Ishikawa (cell line): Measurements from ENCODE around the gene TMEM92.

Experiments used
- CEBPB ChIP-seq: IDR thresholded peaks from 2 replicates; pipeline ENCODE4 v1.6.1; 2012
- CREB1 ChIP-seq: IDR thresholded peaks from 2 replicates; pipeline ENCODE4 v1.6.1; 2012; ENCODE audit warnings: low read depth
- EGR1 ChIP-seq: IDR thresholded peaks from 2 replicates; pipeline ENCODE4 v1.6.1; 2012
- EP300 ChIP-seq: IDR thresholded peaks from 2 replicates; pipeline ENCODE4 v1.6.1; 2012; ENCODE audit warnings: borderline replicate concordance
- FOXM1 ChIP-seq: IDR thresholded peaks from 2 replicates; pipeline ENCODE4 v1.6.1; 2012; ENCODE audit warnings: low read depth, borderline replicate concordance
- NFIC ChIP-seq: IDR thresholded peaks from 2 replicates; pipeline ENCODE4 v1.6.1; 2012
- RAD21 ChIP-seq: IDR thresholded peaks from 2 replicates; pipeline ENCODE4 v1.6.1; 2012; ENCODE audit warnings: low read depth
- TAF1 ChIP-seq: IDR thresholded peaks from 2 replicates; pipeline ENCODE4 v1.6.1; 2012; ENCODE audit warnings: low read depth, mild to moderate bottlenecking
- TCF12 ChIP-seq: IDR thresholded peaks from 2 replicates; pipeline ENCODE4 v1.6.1; 2012; ENCODE audit warnings: low read depth
- TEAD4 ChIP-seq: IDR thresholded peaks from 2 replicates; pipeline ENCODE4 v1.6.1; 2012
- YY1 ChIP-seq: IDR thresholded peaks from 2 replicates; pipeline ENCODE4 v1.6.1; 2012; ENCODE audit warnings: low read depth
- ZBTB7A ChIP-seq: IDR thresholded peaks from 2 replicates; pipeline ENCODE4 v1.6.1; 2012; ENCODE audit warnings: low read depth
- TF ChIP-seq, protein P1 (sequence below): IDR thresholded peaks from 2 replicates; pipeline ENCODE4 v1.6.1; 2012; ENCODE audit warnings: low read depth, mild to moderate bottlenecking
- TF ChIP-seq, protein P2 (sequence below): IDR thresholded peaks from 2 replicates; pipeline ENCODE4 v1.6.1; 2012
- TF ChIP-seq, protein P3 (sequence below): IDR thresholded peaks from 2 replicates; pipeline ENCODE4 v1.6.1; 2012

Gene TMEM92

DNA sequence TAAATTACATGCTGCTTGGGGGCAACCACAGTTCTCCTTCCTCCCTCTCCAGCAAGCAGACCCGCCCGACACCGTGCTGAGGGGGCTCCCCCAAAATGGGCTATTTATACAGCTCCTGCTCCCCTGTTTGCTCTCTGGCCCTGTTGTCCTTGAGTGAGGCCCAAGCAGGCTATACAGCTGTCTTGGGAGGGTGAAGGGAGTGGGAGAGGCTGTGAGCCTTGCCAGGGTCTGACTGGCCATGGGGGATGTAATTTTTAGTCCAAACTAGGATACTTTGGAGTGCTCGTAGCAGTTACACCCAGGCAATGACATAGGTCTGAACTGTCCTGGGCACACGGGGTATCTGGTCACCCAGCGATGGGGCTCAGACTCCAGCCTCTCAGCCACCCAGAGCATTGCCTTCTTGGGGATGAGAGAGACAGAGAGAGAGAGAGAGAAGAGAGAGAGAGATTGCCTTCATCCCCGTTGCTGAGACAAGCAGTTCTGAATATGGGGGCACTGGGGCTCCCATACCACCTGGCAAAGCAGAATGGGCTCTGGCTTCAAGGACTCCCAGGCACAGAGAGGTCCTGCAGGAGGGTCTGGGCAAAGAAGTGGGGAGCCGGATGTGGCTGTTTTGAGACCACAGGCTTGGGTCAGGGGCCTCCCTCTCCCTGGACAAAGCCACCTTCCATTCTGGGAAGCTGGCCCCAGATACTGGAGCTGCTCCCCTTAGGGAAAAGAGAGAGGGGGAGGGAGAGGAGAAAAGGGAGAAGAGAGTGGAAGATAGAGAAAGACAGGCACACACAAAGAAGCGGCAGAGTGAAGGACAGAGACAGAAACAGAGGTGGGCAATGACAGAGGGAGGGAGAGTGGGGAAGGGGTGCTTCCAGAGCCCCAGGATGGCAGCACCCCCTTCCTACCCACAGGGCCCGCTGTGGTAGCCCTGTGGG lies 10.7 kb upstream of the TMEM92 start:
- TF ChIP-seq RAD21 (no peak), YY1 (no peak), TCF12 (no peak), CREB1 (no peak), ZBTB7A (no peak), EGR1 (no peak), EP300 (no peak), TEAD4 (no peak), CEBPB (no peak), FOXM1 (no peak), TAF1 (no peak), NFIC (no peak)
- TF ChIP-seq, protein P1, sequence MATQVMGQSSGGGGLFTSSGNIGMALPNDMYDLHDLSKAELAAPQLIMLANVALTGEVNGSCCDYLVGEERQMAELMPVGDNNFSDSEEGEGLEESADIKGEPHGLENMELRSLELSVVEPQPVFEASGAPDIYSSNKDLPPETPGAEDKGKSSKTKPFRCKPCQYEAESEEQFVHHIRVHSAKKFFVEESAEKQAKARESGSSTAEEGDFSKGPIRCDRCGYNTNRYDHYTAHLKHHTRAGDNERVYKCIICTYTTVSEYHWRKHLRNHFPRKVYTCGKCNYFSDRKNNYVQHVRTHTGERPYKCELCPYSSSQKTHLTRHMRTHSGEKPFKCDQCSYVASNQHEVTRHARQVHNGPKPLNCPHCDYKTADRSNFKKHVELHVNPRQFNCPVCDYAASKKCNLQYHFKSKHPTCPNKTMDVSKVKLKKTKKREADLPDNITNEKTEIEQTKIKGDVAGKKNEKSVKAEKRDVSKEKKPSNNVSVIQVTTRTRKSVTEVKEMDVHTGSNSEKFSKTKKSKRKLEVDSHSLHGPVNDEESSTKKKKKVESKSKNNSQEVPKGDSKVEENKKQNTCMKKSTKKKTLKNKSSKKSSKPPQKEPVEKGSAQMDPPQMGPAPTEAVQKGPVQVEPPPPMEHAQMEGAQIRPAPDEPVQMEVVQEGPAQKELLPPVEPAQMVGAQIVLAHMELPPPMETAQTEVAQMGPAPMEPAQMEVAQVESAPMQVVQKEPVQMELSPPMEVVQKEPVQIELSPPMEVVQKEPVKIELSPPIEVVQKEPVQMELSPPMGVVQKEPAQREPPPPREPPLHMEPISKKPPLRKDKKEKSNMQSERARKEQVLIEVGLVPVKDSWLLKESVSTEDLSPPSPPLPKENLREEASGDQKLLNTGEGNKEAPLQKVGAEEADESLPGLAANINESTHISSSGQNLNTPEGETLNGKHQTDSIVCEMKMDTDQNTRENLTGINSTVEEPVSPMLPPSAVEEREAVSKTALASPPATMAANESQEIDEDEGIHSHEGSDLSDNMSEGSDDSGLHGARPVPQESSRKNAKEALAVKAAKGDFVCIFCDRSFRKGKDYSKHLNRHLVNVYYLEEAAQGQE, result no peak
- TF ChIP-seq, protein P2, sequence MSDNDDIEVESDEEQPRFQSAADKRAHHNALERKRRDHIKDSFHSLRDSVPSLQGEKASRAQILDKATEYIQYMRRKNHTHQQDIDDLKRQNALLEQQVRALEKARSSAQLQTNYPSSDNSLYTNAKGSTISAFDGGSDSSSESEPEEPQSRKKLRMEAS, result no peak
- TF ChIP-seq, protein P3, sequence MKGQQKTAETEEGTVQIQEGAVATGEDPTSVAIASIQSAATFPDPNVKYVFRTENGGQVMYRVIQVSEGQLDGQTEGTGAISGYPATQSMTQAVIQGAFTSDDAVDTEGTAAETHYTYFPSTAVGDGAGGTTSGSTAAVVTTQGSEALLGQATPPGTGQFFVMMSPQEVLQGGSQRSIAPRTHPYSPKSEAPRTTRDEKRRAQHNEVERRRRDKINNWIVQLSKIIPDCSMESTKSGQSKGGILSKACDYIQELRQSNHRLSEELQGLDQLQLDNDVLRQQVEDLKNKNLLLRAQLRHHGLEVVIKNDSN, result no peak

DNA sequence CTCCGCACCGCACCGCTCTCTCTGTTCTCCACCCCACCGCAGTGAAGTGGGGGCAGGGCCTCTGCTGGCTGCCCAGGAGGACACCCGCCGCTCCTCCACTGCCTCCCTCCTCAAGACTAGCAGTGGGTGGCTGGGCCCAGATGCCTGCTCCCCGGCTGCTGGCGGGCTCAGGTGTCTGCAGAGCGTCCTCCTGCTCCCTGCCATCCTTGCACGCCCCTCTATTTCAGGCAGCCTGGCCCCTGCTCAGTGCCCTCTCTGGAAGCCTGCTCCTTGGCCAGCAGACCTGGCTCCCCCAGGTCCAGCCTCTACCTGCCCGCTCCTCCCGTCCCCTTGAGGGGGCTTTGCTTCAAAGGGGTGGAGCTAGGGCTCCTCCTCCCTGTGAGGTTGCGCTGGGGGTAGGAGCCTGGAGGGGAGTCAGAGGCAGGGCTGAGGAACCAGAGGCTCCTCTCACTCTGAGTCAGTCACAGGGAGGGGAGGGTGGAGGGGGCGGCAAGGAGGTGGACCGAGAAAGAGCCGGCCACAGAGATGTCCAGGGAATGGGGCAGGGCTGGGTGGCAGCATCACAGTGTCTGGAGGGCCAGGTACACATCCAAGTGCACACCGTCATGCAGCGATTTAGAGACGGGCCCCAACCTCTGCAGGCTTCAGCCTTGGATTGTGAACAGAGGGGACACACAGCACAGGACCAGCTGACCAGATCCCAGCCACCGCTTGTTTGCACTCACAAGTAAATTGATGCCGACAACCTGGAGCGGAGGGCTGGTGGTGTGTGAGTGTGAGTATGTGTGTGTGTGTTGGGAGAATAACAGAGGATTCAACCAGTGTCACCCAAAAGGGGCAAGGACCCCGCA lies 9.8 kb upstream of the TMEM92 start:
- no peak for TF ChIP-seq EGR1
- no peak for TF ChIP-seq TCF12
- TF ChIP-seq, protein P2, result no peak
- no peak for TF ChIP-seq TEAD4
- TF ChIP-seq CEBPB, result no peak
- TF ChIP-seq, protein P1, result no peak
- TF ChIP-seq YY1, result no peak
- TF ChIP-seq FOXM1, result no peak
- no peak for TF ChIP-seq CREB1
- TF ChIP-seq ZBTB7A, result no peak
- no peak for TF ChIP-seq TAF1
- no peak for TF ChIP-seq NFIC
- TF ChIP-seq, protein P3, result no peak
- no peak for TF ChIP-seq RAD21

DNA sequence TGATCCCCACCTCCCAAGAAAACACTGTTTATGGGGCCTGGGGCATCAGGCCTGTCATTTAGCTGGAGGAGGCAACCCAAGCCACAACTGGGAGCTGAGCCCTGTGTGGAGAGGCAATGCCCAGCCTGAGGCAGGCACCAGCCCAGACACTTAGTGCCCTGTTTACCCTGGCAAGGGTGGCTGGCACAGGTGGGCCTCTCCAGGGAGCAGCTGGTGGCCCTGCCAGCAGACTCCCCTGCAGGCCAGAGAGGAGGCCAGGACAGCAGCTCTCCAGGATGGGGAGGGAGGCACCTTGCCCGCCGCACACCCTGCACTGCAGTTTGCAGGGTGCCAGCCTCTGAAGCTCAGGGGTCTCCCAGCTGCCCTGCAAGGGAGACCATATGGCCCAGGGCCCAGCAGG lies 9.1 kb upstream of the TMEM92 start:
- TF ChIP-seq CEBPB, result no peak
- TF ChIP-seq, protein P3, result no peak
- no peak for TF ChIP-seq TCF12
- TF ChIP-seq TAF1, result no peak
- no peak for TF ChIP-seq EP300
- TF ChIP-seq EGR1, result no peak
- TF ChIP-seq ZBTB7A, result no peak
- TF ChIP-seq TEAD4, result no peak
- TF ChIP-seq, protein P2, result no peak
- no peak for TF ChIP-seq CREB1
- TF ChIP-seq FOXM1, result no peak
- no peak for TF ChIP-seq RAD21
- TF ChIP-seq YY1, result no peak
- TF ChIP-seq NFIC, result no peak
- TF ChIP-seq, protein P1, result no peak
